Psoas muscle (tissue), 8 donors: ENCODE data around the gene CACNA2D4. TPM values are rescaled to one million over a fixed set of nuclear protein-coding genes. Genes with fewer than 3 reads are reported as not detected.

Experiments used
- ATAC-seq, 4 donors: fragments of 200-7000 bp; cut with Tn5 transposase; one replicate each; pipeline ENCODE4 v1.9.1; 2020; ENCODE audit warnings: moderate library complexity in 3 of 4, mild to moderate bottlenecking in 2 of 4
- DNase-seq, 2 donors: peaks; one replicate each; pipeline ENCODE4 v3.0.0-alpha.2; 2020
- H3K27ac ChIP-seq: fragments of 200-600 bp; one replicate; pipeline ENCODE4 v1.8.0; 2022
- H3K27me3 ChIP-seq, 3 donors: fragments of 200-600 bp in 1 of 3; one replicate each; pipeline versions ENCODE4 v1.6.1 to v1.8.0; 2013 to 2022; ENCODE audit warnings: low read length in 2 of 3, mild to moderate bottlenecking in 2 of 3, moderate library complexity in 1 of 3; ENCODE audit not compliant: insufficient read depth in 3 of 3
- H3K36me3 ChIP-seq, 2 donors: fragments of 200-600 bp in 1 of 2; one replicate each; pipeline versions ENCODE4 v1.6.1 to v1.8.0; 2013 to 2022; ENCODE audit warnings: low read depth in 1 of 2, mild to moderate bottlenecking in 1 of 2, moderate library complexity in 1 of 2; ENCODE audit not compliant: insufficient read depth in 1 of 2
- H3K4me1 ChIP-seq: fragments of 200-600 bp; one replicate; pipeline ENCODE4 v1.8.0; 2022
- H3K4me3 ChIP-seq: fragments of 200-600 bp; one replicate; pipeline ENCODE4 v1.8.0; 2022; ENCODE audit warnings: mild to moderate bottlenecking
- H3K9me3 ChIP-seq: fragments of 200-600 bp; one replicate; pipeline ENCODE4 v1.8.0; 2022
- WGBS, 3 donors: extraction: QIAGEN DNeasy Blood & Tissue Kit; methylation state at CpG; one replicate each; pipeline versions ENCODE4 v1.1.6 to v1.1.7; 2013; 5-methylcytosine and 5-hydroxymethylcytosine counted together
- intact Hi-C, 2 donors: fragments of 100-400 bp; cut with DNase I; formaldehyde crosslinking; loops; one replicate each; pipeline versions ENCODE4 v1.11.0 to v1.14.2; 2022
- polyA plus RNA-seq, 3 donors: library from polyadenylated mRNA; stranded (reverse); fragments of 200-250 nt; gene quantifications; one replicate each; pipeline ENCODE4 v1.2.3, GENCODE V29; 2013
- total RNA-seq, 4 donors: library from RNA; stranded (reverse); fragmentation: NEBNext Ultra II Directional in 2 of 4; extraction: Animal tissue kit (Norgen Biotek cat#: 25700) in 2 of 4; gene quantifications; one replicate each; pipeline versions ENCODE4 v1.2.1 to v1.2.4, GENCODE V29; 2021 to 2023
- TF ChIP-seq, protein P1 (sequence below): fragments of 200-600 bp; IDR thresholded peaks from one replicate; pipeline ENCODE4 v1.8.0; 2022; ENCODE audit warnings: antibody characterized with exemption
- donor health status: healthy with polysubstance abuse.
- donor health status: DM: no; HTN: no; CAD: no; lungs with moderate emphysema.
- donor health status: Bipolar disorder and iron deficiency.
- donor health status: healthy.
- donor health status: DM: yes; HTN: yes; CAD: no.
- donor health status: DM: no; HTN: no; CAD: no.
- donor health status: DM: no; HTN: no; CAD: no.
- donor health status: DM: yes; HTN: yes; CAD: no.

Gene CACNA2D4
- total and polyA plus RNA-seq, 7 donors, result 0.74 to 1.8 (median 0.93) TPM

DNA sequence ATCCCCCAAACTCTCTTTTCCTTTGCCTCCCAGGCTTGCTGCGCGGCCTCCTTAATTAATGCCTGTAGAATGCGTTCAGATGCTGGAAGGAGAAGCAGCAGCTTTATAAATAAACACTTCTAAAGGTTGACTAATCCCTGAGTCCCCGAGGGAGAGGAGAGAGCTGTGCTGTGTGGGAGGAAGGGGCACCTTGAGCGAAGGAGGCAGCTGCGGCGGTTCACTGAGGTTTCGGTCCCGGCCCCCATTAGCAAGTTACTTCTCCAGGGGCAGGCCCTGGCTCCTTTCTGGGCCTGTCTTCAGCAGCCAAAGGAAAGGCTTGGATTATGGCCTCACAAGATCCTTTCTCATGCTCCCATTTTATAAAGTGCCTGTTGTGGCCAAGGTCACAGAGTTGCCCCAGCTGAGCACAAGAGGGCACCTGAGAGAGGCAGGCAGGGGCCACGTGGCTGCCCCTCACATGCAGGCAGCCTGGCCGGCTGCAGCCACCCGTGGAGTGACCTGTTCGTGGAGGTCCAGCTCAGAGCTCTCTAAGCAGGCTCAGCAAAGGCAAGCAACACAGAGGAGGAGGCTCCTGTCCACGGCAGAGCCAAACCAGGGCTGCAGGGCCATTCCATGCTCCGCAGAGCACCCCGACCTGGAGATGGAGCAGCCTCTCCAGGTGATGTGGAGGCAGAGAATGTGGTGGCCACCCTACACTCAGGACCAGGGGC is 15.0 kb upstream of the CACNA2D4 start:
- Histone ChIP-seq H3K9me3 (no peaks in the 10 kb centered on the region), H3K4me1 (peaks cover 40% of the 10 kb centered on the region), H3K4me3 (no peak overlapping the region), H3K27me3 (no peaks in the 10 kb centered on the region), H3K36me3 (peaks cover 0 to 5% of the 10 kb centered on the region in 2 donors), H3K27ac (peak overlapping the region; percentile 55)
- ATAC-seq (peak in 3 of 4 donors; percentile 28 to 48 (median 33)), DNase-seq (no peak)
- intact Hi-C loops, result no loop called here
- TF ChIP-seq, protein P1, sequence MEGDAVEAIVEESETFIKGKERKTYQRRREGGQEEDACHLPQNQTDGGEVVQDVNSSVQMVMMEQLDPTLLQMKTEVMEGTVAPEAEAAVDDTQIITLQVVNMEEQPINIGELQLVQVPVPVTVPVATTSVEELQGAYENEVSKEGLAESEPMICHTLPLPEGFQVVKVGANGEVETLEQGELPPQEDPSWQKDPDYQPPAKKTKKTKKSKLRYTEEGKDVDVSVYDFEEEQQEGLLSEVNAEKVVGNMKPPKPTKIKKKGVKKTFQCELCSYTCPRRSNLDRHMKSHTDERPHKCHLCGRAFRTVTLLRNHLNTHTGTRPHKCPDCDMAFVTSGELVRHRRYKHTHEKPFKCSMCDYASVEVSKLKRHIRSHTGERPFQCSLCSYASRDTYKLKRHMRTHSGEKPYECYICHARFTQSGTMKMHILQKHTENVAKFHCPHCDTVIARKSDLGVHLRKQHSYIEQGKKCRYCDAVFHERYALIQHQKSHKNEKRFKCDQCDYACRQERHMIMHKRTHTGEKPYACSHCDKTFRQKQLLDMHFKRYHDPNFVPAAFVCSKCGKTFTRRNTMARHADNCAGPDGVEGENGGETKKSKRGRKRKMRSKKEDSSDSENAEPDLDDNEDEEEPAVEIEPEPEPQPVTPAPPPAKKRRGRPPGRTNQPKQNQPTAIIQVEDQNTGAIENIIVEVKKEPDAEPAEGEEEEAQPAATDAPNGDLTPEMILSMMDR, result no peak
- 36 to 65% (median 38%) methylated on average over 16 of the region's 16 CpGs for WGBS, 3 donors

DNA sequence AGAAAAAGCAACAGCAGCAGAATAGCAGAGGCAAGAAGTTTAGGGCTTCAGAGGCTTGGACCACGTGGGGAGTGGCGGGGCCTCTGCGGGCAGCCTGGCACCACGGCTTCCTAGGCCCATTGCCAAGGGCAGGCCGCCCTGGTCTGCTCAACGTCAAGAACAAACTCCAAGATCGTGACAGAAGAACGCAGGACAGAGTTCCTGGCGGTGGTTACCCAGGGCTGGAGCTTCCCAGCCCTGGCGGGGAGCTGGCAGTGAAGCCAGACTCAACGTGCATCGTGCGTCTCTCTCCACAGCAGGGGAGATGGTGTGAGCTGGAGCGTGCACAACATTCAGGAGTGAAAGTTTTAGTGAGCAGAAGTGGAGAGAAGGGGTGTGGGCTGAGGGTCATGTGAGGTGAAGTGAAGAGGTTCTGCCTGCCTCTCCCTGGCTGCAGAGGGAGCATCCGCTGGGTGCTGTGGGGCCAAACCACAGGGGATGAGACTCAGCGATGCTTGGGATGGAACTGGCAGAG is 13.9 kb upstream of the CACNA2D4 start:
- Histone ChIP-seq H3K27ac (no peak overlapping the region), H3K27me3 (no peaks in the 10 kb centered on the region), H3K9me3 (no peaks in the 10 kb centered on the region), H3K36me3 (no peaks in the 10 kb centered on the region), H3K4me3 (no peak overlapping the region), H3K4me1 (peaks cover 48% of the 10 kb centered on the region)
- DNase-seq (no peak), ATAC-seq (peak in 2 of 4 donors; percentile 26 to 40)
- 19 to 34% (median 21%) methylated on average over 16 of the region's 16 CpGs for WGBS, 3 donors
- intact Hi-C loops, result no loop called here
- TF ChIP-seq, protein P1, result no peak

DNA sequence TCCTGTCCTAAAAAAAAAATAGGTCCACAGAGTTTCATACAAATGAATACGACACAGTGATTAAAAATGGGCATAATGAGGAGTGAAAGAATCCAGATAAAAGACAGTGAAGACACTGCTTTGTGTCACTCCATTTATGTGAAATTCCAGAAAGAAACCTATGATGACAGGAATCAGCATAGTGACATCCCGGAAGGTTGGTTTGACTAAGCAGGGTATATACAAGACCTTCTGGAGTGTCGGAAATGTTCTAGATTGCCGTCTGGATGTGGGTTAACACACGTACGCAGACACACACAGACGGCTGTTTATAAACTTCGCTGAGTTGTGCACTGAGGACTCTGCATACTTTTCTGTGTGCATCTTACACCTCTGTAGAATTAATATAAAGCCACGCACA is 13.2 kb upstream of the CACNA2D4 start:
- Histone ChIP-seq H3K27ac (no peak overlapping the region), H3K4me1 (peaks cover 48% of the 10 kb centered on the region), H3K27me3 (no peaks in the 10 kb centered on the region), H3K4me3 (no peak overlapping the region), H3K9me3 (no peaks in the 10 kb centered on the region), H3K36me3 (no peaks in the 10 kb centered on the region)
- ATAC-seq (no peak), DNase-seq (no peak)
- 84 to 87% (median 87%) methylated on average over 9 of the region's 9 CpGs for WGBS, 3 donors
- TF ChIP-seq, protein P1, result no peak
- intact Hi-C loops, result no loop called here

DNA sequence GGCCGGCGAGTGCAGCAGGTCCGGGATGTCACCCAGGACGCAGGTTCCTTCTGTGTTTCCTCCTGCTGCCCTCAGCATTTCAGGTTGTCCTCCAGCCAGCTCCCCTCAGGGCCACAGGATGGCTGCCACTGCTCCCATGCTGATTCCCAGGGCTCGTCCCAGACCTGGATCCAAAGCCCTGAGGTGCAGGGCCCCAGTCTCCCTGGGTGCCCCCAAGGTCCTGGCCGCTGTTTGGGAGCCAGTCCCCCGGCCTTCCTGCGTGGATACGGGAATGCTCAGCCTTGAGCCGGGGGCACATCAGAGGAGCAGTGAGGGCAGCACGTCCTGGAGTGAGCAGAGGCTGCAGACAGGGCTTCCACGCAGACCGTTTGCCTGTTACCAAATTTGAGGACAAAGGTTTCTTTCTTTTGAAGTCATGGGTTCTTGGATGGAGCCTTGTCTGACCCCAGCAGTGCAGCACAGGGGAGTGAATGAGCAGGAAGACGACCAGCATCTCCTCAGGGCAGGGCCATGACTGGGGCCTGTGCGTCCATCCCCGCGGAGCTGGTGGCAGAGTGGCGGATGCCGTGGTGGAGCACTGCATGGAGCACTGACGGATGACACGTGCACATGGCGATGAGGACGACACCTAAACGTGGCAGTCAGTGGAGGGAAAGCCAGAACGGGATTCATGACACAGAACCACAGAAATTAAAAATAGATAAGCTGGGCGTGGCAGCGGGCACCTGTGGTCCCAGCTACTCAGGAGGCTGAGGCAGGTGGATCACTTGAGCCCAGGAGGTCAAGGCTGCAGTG is 12.5 kb upstream of the CACNA2D4 start:
- H3K27ac ChIP-seq, result no peak overlapping the region
- DNase-seq (no peak), ATAC-seq (no peak)
- no peaks in the 10 kb centered on the region for H3K9me3 ChIP-seq
- TF ChIP-seq, protein P1, result no peak
- 82 to 88% (median 82%) methylated on average over 27 of the region's 27 CpGs for WGBS, 3 donors
- intact Hi-C loops, result no loop called here
- H3K27me3 ChIP-seq, result no peaks in the 10 kb centered on the region
- no peak overlapping the region for H3K4me3 ChIP-seq
- peaks cover 49% of the 10 kb centered on the region for H3K4me1 ChIP-seq
- no peaks in the 10 kb centered on the region for H3K36me3 ChIP-seq
